Smooth muscle cell (in vitro differentiated cells): ENCODE results near the gene CYGB. TPM values are rescaled to one million over a fixed set of nuclear protein-coding genes. Genes with fewer than 3 reads are reported as not detected.

Source experiments
- DNase-seq: peaks from one replicate; lab custom pipeline; 2025; ENCODE audit not compliant: unreplicated experiment; lab: John Stamatoyannopoulos, UW
- H2AFZ ChIP-seq: fragments of 200-600 bp; sonication (generic); 2 replicates; pipeline ENCODE4 v1.6.0; 2016; ENCODE audit warnings: antibody characterized with exemption, low read depth, mild to moderate bottlenecking
- H3F3A ChIP-seq: fragments of 200-600 bp; sonication (generic); 2 replicates; pipeline ENCODE4 v1.6.0; 2017; ENCODE audit warnings: antibody characterized with exemption, low read depth
- H3K27ac ChIP-seq: fragments of 200-600 bp; sonication (generic); 2 replicates; pipeline ENCODE4 v1.5.1; 2016; ENCODE audit warnings: low read depth, mild to moderate bottlenecking
- H3K27me3 ChIP-seq: fragments of 200-600 bp; sonication (generic); 2 replicates; pipeline ENCODE4 v1.6.1; 2016; ENCODE audit warnings: low read depth, mild to moderate bottlenecking
- H3K36me3 ChIP-seq: fragments of 200-600 bp; sonication (generic); 2 replicates; pipeline ENCODE4 v1.5.1; 2016; ENCODE audit warnings: low read depth
- H3K4me1 ChIP-seq: fragments of 200-600 bp; sonication (generic); 2 replicates; pipeline ENCODE4 v1.5.1; 2016; ENCODE audit warnings: low read depth
- H3K4me2 ChIP-seq: fragments of 200-600 bp; sonication (generic); 2 replicates; pipeline ENCODE4 v1.6.0; 2016; ENCODE audit warnings: mild to moderate bottlenecking
- H3K4me3 ChIP-seq: fragments of 200-600 bp; sonication (generic); 2 replicates; pipeline ENCODE4 v1.5.1; 2016; ENCODE audit warnings: mild to moderate bottlenecking
- H3K79me2 ChIP-seq: fragments of 200-600 bp; sonication (generic); 2 replicates; pipeline ENCODE4 v1.6.0; 2016; ENCODE audit warnings: low read depth, mild to moderate bottlenecking
- H3K9ac ChIP-seq: fragments of 200-600 bp; sonication (generic); 2 replicates; pipeline ENCODE4 v1.6.0; 2016; ENCODE audit warnings: low read depth
- H3K9me3 ChIP-seq: fragments of 200-600 bp; sonication (generic); replicated peaks from 2 replicates; pipeline ENCODE4 v1.5.1; 2016; ENCODE audit warnings: low read depth
- H4K20me1 ChIP-seq: fragments of 200-600 bp; sonication (generic); 2 replicates; pipeline ENCODE4 v1.6.0; 2016; ENCODE audit warnings: low read depth
- WGBS: methylation state at CpG from one replicate; pipeline ENCODE4 v1.1.7; 2016; ENCODE audit warnings: low lambda C conversion rate; 5-methylcytosine and 5-hydroxymethylcytosine counted together
- polyA plus RNA-seq: library from polyadenylated mRNA; unstranded; fragments of >200 nt; fragmentation: Nextera tagmentation; extraction: Ambion mirVana; gene quantifications from 2 replicates; pipeline ENCODE4 v1.2.1, GENCODE V29; 2016
- total RNA-seq: library from RNA; depleted of rRNA; stranded (reverse); fragments of >200 nt; gene quantifications from 2 replicates; pipeline ENCODE4 v1.2.3, GENCODE V29; 2014
- TF ChIP-seq, protein P1 (sequence below): fragments of 200-600 bp; sonication (generic); IDR thresholded peaks from 2 replicates; pipeline ENCODE4 v1.5.1; 2017; ENCODE audit warnings: borderline replicate concordance, mild to moderate bottlenecking, antibody characterized with exemption; ENCODE audit not compliant: insufficient read depth, poor library complexity, severe bottlenecking

CYGB gene
- total RNA-seq (4.9 and 13.9 TPM in 2 replicates), polyA plus RNA-seq (20.5 and 22.2 TPM in 2 replicates)

DNA sequence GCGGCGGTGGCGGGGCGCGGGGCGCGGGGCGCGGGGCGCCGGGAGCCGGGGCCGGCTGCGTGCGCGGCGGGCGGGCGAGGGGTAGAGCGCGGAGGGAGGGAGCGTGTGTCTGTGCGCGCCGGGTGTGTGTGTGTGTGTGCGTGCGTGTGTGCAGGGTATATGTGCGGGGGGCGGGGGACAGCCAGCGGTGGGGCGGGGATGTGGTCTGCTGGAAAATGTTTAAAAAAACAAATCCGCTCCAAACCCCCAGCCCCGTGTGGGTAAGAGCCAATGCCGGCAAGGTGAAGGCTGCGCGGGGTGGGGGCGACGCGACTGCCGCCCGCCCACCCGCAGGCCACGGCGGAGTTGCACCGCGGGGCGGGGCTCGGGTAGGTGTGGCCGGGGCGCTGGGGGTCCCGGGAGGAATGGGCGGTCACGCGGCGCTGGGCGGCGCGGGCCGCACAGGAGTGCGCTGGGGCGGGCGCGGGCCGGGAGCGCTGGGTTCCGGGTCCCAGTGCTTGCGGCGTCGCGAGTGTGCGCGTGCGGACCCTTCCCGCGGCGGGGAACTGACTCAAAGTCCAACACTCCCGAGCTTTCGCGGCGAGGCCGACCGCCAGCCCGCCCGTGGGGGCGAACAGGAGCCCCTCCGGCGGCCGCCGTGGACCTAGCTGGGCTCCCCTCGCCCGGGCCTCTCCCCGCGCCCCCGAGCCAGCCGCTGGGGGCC is at the start of gene CYGB:
Gene CYGB (minus strand): TSS at position 132 of the 703 bp plus-strand sequence. CDS start 167 bp downstream, outside the sequence.
- under 1% methylated on average over 47 of the region's 95 CpGs for WGBS
- H3F3A ChIP-seq: no peaks in the 10 kb centered on the region
- H3K4me1 ChIP-seq: peaks cover 21% of the 10 kb centered on the region
- no peaks in the 10 kb centered on the region for H3K36me3 ChIP-seq
- no peak within 1 kb of the TSS for H3K9ac ChIP-seq
- H3K4me3 ChIP-seq: peak within 1 kb of the TSS; percentile 51
- TF ChIP-seq, protein P1, sequence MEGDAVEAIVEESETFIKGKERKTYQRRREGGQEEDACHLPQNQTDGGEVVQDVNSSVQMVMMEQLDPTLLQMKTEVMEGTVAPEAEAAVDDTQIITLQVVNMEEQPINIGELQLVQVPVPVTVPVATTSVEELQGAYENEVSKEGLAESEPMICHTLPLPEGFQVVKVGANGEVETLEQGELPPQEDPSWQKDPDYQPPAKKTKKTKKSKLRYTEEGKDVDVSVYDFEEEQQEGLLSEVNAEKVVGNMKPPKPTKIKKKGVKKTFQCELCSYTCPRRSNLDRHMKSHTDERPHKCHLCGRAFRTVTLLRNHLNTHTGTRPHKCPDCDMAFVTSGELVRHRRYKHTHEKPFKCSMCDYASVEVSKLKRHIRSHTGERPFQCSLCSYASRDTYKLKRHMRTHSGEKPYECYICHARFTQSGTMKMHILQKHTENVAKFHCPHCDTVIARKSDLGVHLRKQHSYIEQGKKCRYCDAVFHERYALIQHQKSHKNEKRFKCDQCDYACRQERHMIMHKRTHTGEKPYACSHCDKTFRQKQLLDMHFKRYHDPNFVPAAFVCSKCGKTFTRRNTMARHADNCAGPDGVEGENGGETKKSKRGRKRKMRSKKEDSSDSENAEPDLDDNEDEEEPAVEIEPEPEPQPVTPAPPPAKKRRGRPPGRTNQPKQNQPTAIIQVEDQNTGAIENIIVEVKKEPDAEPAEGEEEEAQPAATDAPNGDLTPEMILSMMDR: no peak
- peak within 1 kb of the TSS; percentile 84 for H2AFZ ChIP-seq
- no peak within 1 kb of the TSS for H3K27ac ChIP-seq
- peak within 1 kb of the TSS; percentile 95 for H3K4me2 ChIP-seq
- no peaks in the 10 kb centered on the region for H3K27me3 ChIP-seq
- H3K9me3 ChIP-seq: no peaks in the 10 kb centered on the region
- DNase-seq: peak; percentile 53
- H4K20me1 ChIP-seq: no peaks in the 10 kb centered on the region
- H3K79me2 ChIP-seq: no peaks in the 10 kb centered on the region

DNA sequence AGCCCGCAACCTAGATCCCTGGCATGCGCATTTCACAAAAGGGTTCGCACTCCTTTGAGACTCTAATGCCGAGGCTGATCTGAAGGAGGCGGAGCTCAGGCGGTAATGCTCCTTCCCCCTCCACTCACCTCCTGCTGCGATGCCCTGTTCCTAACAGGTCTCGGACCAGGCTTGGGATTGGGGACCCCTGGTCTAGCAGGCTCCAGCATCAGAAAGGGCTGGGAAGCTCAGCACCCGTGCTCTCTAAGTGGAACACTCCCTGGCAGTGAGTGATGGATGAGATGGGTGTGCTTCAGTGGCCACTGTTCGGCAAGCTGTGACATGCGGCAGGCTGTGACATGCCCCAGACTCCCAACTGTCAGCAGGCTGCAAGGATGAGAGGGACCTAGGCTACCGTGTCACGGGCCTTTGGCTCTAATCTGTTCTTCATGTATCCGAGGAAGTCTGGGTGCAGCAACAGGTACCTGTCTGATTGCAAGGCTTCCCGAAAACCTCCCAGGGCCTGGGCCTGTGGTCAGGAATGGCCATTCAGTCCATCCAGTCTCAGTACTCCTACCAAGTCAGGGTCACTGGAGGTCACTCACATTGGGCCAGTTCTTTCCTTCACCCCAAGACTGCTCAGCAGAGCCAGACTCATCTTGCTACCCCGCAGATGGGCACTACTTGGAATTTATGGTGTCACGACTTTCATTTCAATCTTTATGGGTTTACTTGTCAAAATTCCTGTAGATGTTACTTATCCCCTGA is 49.4 kb upstream of the CYGB start:
- Histone ChIP-seq H2AFZ (no peak overlapping the region), H4K20me1 (no peaks in the 10 kb centered on the region), H3K79me2 (no peaks in the 10 kb centered on the region), H3K9me3 (no peaks in the 10 kb centered on the region), H3K4me2 (no peak overlapping the region), H3K4me3 (no peak overlapping the region), H3K9ac (no peak overlapping the region), H3K36me3 (no peaks in the 10 kb centered on the region), H3K27me3 (peaks cover 62% of the 10 kb centered on the region), H3K4me1 (peaks cover 17% of the 10 kb centered on the region), H3F3A (peaks cover 4% of the 10 kb centered on the region), H3K27ac (no peak overlapping the region)
- TF ChIP-seq, protein P1: no peak
- DNase-seq: no peak
- WGBS: 35% methylated on average over 16 of the region's 17 CpGs

DNA sequence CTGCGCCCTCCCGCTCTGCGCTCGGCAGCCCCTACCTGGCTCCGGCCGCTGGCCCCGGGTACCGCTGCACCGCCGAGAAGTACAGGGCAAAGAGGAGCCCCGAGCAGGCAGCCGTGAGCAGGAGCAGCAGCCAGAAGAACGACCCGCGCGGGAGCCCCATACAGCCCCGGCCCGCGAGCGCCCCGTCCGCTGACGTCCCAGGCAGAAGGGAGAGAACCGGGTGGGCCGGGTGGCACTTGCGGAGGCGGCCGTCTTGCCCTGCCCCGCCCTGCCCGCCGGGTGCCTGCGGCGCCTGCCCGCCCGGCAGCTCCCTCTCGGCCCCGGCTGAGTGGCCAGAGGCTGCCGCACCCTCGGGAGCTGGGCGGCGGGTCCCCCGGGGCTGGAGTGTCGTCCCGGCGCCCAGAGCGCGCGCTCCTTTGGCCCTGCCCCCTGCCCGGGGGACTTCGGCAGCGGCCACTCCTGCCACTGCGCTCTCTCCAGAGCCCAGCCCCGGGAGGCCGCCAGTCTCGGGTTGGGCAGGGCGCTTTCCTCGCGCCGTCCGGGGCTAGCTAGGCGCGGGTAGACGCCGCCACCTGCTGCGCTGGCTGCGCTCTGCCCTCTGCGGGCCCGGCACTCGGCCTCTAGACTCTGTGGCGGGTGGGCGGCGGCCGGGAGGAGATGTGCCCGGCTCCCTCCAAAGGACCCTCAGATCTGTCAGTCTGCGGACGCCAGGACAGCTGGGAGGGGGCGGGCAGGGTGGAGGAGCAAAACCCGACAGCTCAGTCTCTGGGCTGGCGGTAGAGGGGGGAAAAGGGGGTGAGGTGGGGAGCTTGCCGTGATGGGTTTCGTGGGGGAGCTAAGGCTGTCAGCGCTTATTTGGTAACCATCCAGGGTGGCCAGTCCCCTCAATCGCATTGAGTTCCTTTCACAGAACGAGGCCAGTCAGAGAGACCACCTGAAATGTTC is 48.4 kb upstream of the CYGB start, which contains the start of gene ST6GALNAC2:
Gene ST6GALNAC2 (minus strand): TSS at position 212 of the 945 bp plus-strand sequence. CDS start 52 bp downstream, at position 160.
- WGBS: 2% methylated on average over 60 of the region's 84 CpGs
- Histone ChIP-seq H3K4me2 (peak within 1 kb of the TSS; percentile 92), H3K79me2 (no peaks in the 10 kb centered on the region), H3F3A (peaks cover 4% of the 10 kb centered on the region), H3K36me3 (no peaks in the 10 kb centered on the region), H3K4me3 (peak within 1 kb of the TSS; percentile 58), H3K4me1 (peaks cover 17% of the 10 kb centered on the region), H3K27ac (no peak within 1 kb of the TSS), H3K9me3 (no peaks in the 10 kb centered on the region), H3K9ac (no peak within 1 kb of the TSS), H3K27me3 (peaks cover 64% of the 10 kb centered on the region), H2AFZ (peak within 1 kb of the TSS; percentile 45), H4K20me1 (no peaks in the 10 kb centered on the region)
- TF ChIP-seq, protein P1: no peak
- DNase-seq: no peak
